ENCODE measurements around the gene CFAP58. TPM values are rescaled to one million over a fixed set of nuclear protein-coding genes. Genes with fewer than 3 reads are reported as not detected.
A peak's percentile ranks its signal among the peaks of the same experiment; 100 is the strongest.

The CFAP58 gene
- total and polyA plus RNA-seq, 8 donors: 0.12 to 0.58 (median 0.20) TPM; not detected in 3

DNA sequence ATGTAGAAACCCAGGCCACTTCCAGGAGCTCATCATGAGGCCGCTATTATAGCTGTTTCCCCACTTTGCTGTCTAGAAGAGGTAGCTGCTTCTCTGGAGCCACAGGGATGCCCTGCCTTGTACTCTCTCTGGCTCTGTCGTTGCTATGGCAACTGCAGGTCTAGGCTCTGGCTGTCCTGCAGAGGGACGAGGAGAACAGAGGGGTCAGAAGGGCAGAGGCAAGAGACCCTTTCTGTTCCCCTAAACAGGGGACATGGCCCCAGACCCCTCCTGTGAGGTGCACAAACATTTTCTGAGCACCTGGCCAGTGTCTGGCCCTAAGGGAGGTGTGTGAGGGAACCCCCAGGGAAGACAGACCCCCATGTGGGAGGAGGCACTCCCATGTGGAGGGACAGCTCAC is 46.7 kb upstream of the CFAP58 start:
- DNase-seq: no peak
- H3K4me1 ChIP-seq: peaks cover 6 to 50% (median 24%) of the 10 kb centered on the region in 4 donors
- intact Hi-C loops (cut with DNase I; ENCODE audit: low total_unique reads): no loop called here
- 62 to 76% (median 70%) methylated on average over 3 of the region's 3 CpGs for WGBS, 5 donors
- H3K27me3 ChIP-seq: no peaks in the 10 kb centered on the region
- H3K27ac ChIP-seq: no peak overlapping the region
- no peaks in the 10 kb centered on the region for H3K9me3 ChIP-seq
- TF ChIP-seq POLR2A (IDR thresholded peaks at IDR 0.05) (no peak), POLR2AphosphoS5 (IDR thresholded peaks at IDR 0.05) (no peak), EP300 (IDR thresholded peaks at IDR 0.05) (no peak)
- TF ChIP-seq, protein P1, sequence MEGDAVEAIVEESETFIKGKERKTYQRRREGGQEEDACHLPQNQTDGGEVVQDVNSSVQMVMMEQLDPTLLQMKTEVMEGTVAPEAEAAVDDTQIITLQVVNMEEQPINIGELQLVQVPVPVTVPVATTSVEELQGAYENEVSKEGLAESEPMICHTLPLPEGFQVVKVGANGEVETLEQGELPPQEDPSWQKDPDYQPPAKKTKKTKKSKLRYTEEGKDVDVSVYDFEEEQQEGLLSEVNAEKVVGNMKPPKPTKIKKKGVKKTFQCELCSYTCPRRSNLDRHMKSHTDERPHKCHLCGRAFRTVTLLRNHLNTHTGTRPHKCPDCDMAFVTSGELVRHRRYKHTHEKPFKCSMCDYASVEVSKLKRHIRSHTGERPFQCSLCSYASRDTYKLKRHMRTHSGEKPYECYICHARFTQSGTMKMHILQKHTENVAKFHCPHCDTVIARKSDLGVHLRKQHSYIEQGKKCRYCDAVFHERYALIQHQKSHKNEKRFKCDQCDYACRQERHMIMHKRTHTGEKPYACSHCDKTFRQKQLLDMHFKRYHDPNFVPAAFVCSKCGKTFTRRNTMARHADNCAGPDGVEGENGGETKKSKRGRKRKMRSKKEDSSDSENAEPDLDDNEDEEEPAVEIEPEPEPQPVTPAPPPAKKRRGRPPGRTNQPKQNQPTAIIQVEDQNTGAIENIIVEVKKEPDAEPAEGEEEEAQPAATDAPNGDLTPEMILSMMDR (IDR thresholded peaks at IDR 0.05): no peak
- peaks cover 0 to 16% (median 11%) of the 10 kb centered on the region in 4 donors for H3K36me3 ChIP-seq
- H3K4me3 ChIP-seq: no peak overlapping the region

DNA sequence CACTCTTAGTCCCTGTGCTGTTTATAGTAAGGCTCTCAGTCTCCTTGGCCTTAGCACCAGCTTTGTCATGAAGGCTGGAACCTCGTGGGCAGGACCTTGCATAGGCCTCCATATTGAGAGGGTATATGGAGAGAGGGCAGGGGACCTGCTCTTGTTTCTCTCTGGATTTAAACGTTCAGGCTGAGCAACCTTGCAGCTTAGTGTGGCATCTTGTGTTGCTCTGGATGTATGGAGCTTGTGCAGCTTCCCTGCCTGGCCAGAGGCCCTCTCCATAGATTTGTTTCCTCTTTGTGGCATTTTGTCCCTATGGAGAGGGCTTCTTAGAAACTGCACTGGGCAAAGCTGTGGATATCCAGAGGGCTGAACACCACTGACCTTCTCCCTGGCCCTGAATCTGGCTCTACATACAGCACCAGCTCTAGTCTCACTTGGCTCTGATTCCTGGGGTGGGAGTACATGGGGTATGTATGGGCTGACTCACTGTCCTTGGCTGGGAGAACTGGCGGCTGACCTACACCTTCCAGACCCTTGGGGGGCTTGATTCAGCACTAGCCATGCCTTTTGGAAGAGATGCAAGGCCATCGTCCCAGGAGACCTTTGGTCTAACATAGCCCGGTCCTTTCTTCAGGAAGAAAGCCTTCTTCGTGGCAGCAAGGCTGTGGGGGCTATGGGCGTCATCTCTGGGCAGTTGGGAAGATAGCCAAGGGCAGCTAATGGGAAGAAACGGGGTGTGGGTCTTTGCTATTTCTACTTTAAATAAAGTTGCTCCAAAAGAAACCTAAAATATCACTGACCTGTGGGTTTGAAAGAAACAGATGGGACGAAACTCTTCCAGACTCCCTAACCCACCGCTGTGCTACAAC is 45.8 kb upstream of the CFAP58 start:
- H3K9me3 ChIP-seq: no peaks in the 10 kb centered on the region
- intact Hi-C loops (cut with DNase I; ENCODE audit: low total_unique reads): no loop called here
- H3K27ac ChIP-seq: peak overlapping the region in 1 of 5 donors; percentile 7
- 67 to 80% (median 77%) methylated on average over 10 of the region's 10 CpGs for WGBS, 5 donors
- no peak for DNase-seq
- no peaks in the 10 kb centered on the region for H3K27me3 ChIP-seq
- no peak overlapping the region for H3K4me3 ChIP-seq
- H3K36me3 ChIP-seq: peaks cover 7 to 25% (median 19%) of the 10 kb centered on the region in 4 donors
- H3K4me1 ChIP-seq: peaks cover 6 to 50% (median 26%) of the 10 kb centered on the region in 4 donors
- TF ChIP-seq POLR2AphosphoS5 (IDR thresholded peaks at IDR 0.05) (no peak), POLR2A (IDR thresholded peaks at IDR 0.05) (no peak), EP300 (IDR thresholded peaks at IDR 0.05) (no peak)
- TF ChIP-seq, protein P1 (IDR thresholded peaks at IDR 0.05): no peak

DNA sequence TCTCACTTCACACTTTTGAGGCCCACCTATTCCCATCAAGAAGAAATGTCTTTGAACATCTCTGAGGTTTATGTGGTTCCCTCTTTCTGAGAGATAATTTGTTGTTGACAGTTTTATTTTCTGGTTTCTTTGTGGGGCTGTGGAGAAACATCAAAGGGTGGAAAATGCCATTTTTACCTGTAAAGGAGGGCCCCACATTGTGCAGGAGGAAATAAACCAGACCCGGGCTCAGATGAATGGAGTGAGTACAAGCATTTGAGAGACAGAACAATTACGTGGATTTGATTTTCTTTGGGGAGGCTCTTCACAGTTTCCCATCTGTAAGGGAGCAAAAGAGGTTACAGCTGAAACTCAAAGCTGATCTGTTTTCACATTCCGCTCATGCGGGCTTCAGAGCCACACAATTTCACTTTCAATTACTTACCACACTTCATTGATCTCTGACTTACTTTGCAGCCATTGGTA is 45.2 kb upstream of the CFAP58 start:
- no peak for DNase-seq
- peaks cover 13 to 32% (median 26%) of the 10 kb centered on the region in 4 donors for H3K36me3 ChIP-seq
- intact Hi-C loops (cut with DNase I; ENCODE audit: low total_unique reads): no loop called here
- H3K9me3 ChIP-seq: no peaks in the 10 kb centered on the region
- TF ChIP-seq EP300 (IDR thresholded peaks at IDR 0.05) (no peak), POLR2AphosphoS5 (IDR thresholded peaks at IDR 0.05) (no peak), POLR2A (IDR thresholded peaks at IDR 0.05) (no peak)
- TF ChIP-seq, protein P1 (IDR thresholded peaks at IDR 0.05): no peak
- peak overlapping the region in 1 of 5 donors; percentile 7 for H3K27ac ChIP-seq
- WGBS, 5 donors: 69 to 82% (median 74%) methylated on average over 4 of the region's 4 CpGs
- no peak overlapping the region for H3K4me3 ChIP-seq
- H3K27me3 ChIP-seq: no peaks in the 10 kb centered on the region
- peaks cover 6 to 44% (median 26%) of the 10 kb centered on the region in 4 donors for H3K4me1 ChIP-seq

DNA sequence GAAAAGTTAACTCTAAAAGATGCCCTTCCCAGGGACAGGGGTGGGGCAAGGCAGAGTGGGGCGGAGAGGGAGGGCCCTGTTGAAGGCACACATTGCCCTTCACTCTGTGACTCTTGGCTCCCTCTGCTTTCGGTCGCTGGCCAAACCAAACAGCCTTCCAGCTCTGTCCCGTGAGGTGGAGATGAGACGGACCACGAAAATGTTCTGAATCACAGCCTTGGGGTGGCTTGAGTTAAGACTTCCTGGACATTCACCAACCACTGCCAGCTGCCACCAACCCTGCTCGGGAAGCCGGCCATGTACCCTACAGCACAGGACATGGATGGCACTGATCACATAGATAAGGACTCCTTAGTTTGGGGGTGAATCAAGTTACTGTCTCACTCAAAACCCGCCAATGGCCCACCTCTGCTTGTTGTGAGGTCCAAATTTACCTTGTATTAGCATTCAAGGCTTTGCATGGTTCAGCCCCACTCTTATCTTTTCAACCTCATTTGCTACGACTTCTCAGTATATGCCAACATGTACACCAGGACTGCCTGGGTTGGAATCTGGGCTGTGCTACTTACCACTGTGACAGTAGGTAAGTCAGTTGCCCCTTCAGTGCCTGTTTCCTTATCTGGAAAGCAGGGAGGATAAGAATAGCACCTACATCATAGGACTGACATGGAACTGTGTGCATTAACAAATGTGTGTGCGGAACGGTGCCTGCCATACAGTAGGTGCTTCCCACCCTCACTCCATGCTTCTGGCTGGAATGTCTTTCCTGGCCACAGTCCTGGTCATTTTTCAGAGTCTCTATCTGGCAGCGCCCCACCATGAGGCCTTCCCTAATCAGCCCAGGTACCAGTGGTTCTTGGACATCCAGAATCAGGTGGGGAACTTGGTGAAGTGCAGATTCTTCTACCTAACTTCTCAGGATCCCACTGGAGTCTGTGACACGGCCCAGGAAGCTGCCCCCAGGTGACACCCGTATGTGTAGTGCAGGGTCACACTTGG is 43.4 kb upstream of the CFAP58 start:
- Histone ChIP-seq H3K4me1 (peaks cover 6 to 34% (median 17%) of the 10 kb centered on the region in 4 donors), H3K4me3 (no peak overlapping the region), H3K9me3 (no peaks in the 10 kb centered on the region), H3K36me3 (peaks cover 32 to 50% (median 44%) of the 10 kb centered on the region in 4 donors), H3K27ac (peak overlapping the region; percentile 4 to 51 (median 11)), H3K27me3 (no peaks in the 10 kb centered on the region)
- 62 to 82% (median 71%) methylated on average over 8 to 15 of the region's 15 CpGs for WGBS, 5 donors
- intact Hi-C loops (cut with DNase I; ENCODE audit: low total_unique reads): loop anchor here (5.0 kb wide), 1 partner anchor 37 kb away; no protein-coding TSS in a partner anchor
- TF ChIP-seq POLR2A (IDR thresholded peaks at IDR 0.05): no peak
- TF ChIP-seq, protein P1 (IDR thresholded peaks at IDR 0.05): no peak
- peak in 1 of 3 donors; percentile 57 for TF ChIP-seq POLR2AphosphoS5 (IDR thresholded peaks at IDR 0.05)
- no peak for TF ChIP-seq EP300 (IDR thresholded peaks at IDR 0.05)
- peak in 1 of 2 donors; percentile 66 for DNase-seq
